ENCODE measurements around the gene ARRDC5.

DNA sequence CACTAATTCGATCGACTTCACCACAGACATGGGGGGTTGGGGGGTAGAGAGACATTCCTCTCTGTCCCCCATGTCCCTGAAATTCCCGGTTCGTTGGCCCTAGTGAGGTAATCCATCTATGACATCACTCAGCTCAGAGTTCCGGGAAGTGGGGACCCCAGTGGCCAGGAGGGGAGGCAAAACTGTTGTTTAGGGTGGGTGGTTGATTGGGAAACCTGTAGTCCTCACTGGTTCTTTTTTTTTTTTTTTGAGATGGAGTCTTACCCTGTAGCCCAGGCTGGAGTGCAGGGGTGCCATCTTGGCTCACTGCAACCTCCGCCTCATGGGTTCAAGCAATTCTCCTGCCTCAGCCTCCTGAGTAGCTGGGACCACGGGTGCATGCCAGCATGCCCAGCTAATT, at the start of gene ARRDC5:
- TF ChIP-seq POLR2AphosphoS5 (IDR thresholded peaks at IDR 0.05; ENCODE audit: low read depth, low read length), result no peak
- no peak for TF ChIP-seq TAF1 (IDR thresholded peaks at IDR 0.05; ENCODE audit: borderline replicate concordance, insufficient read depth, low read length)
- no peak for TF ChIP-seq SIN3A (IDR thresholded peaks at IDR 0.05; ENCODE audit: borderline replicate concordance, insufficient read depth, low read length)
- TF ChIP-seq, protein P1, sequence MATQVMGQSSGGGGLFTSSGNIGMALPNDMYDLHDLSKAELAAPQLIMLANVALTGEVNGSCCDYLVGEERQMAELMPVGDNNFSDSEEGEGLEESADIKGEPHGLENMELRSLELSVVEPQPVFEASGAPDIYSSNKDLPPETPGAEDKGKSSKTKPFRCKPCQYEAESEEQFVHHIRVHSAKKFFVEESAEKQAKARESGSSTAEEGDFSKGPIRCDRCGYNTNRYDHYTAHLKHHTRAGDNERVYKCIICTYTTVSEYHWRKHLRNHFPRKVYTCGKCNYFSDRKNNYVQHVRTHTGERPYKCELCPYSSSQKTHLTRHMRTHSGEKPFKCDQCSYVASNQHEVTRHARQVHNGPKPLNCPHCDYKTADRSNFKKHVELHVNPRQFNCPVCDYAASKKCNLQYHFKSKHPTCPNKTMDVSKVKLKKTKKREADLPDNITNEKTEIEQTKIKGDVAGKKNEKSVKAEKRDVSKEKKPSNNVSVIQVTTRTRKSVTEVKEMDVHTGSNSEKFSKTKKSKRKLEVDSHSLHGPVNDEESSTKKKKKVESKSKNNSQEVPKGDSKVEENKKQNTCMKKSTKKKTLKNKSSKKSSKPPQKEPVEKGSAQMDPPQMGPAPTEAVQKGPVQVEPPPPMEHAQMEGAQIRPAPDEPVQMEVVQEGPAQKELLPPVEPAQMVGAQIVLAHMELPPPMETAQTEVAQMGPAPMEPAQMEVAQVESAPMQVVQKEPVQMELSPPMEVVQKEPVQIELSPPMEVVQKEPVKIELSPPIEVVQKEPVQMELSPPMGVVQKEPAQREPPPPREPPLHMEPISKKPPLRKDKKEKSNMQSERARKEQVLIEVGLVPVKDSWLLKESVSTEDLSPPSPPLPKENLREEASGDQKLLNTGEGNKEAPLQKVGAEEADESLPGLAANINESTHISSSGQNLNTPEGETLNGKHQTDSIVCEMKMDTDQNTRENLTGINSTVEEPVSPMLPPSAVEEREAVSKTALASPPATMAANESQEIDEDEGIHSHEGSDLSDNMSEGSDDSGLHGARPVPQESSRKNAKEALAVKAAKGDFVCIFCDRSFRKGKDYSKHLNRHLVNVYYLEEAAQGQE (IDR thresholded peaks at IDR 0.05; ENCODE audit: insufficient read depth in 1 of 2, low read depth in 2 of 2, low read length in 2 of 2), result no peak

Data from PFSK-1 (cell line).